ENCODE results near the gene ZNF350.
A peak's percentile ranks its signal among the peaks of the same experiment; 100 is the strongest.

Gene ZNF350

GRCh38 chr19:51938936-51939335 lies 47.7 kb downstream of the ZNF350 start:
- Histone ChIP-seq H3K4me3 (ENCODE audit: low read depth in 1 of 2, low read length in 2 of 2) (no peak overlapping the region), H3K27me3 (ENCODE audit: insufficient read depth, low read length, poor library complexity) (no peaks in the 10 kb centered on the region), H3K9ac (ENCODE audit: low read depth, low read length) (no peak overlapping the region), H4K20me1 (ENCODE audit: insufficient read depth, low read length) (no peaks in the 10 kb centered on the region), H3K9me3 (ENCODE audit: insufficient read depth, low read length, severe bottlenecking) (peaks cover 56% of the 10 kb centered on the region), H3K36me3 (ENCODE audit: insufficient read depth, low read length) (peaks cover 92% of the 10 kb centered on the region), H2AFZ (ENCODE audit: low read depth, low read length) (no peak overlapping the region), H3K4me1 (ENCODE audit: insufficient read depth, low read length) (no peaks in the 10 kb centered on the region), H3K79me2 (ENCODE audit: insufficient read depth, low read length) (no peaks in the 10 kb centered on the region), H3K27ac (ENCODE audit: low read length) (no peak overlapping the region), H3K4me2 (ENCODE audit: insufficient read depth, low read length) (no peak overlapping the region)
- no peak for TF ChIP-seq CTCF (IDR thresholded peaks at IDR 0.05; ENCODE audit: borderline replicate concordance, extremely low read depth, low read length, poor library complexity, severe bottlenecking)
- no peak for TF ChIP-seq EZH2 (IDR thresholded peaks at IDR 0.05; ENCODE audit: borderline replicate concordance, low read depth, low read length, severe bottlenecking)
- DNase-seq, result no peak
- no peak for ATAC-seq (ENCODE audit: insufficient read depth, low read depth)

GRCh38 chr19:51931921-51932320 lies 54.7 kb downstream of the ZNF350 start:
- Histone ChIP-seq H3K27ac (ENCODE audit: low read length) (no peak overlapping the region), H3K4me3 (ENCODE audit: low read depth in 1 of 2, low read length in 2 of 2) (no peak overlapping the region), H3K9ac (ENCODE audit: low read depth, low read length) (no peak overlapping the region), H3K27me3 (ENCODE audit: insufficient read depth, low read length, poor library complexity) (no peaks in the 10 kb centered on the region), H2AFZ (ENCODE audit: low read depth, low read length) (no peak overlapping the region), H3K9me3 (ENCODE audit: insufficient read depth, low read length, severe bottlenecking) (peaks cover 26% of the 10 kb centered on the region), H3K4me1 (ENCODE audit: insufficient read depth, low read length) (peaks cover 14% of the 10 kb centered on the region), H4K20me1 (ENCODE audit: insufficient read depth, low read length) (no peaks in the 10 kb centered on the region), H3K4me2 (ENCODE audit: insufficient read depth, low read length) (no peak overlapping the region), H3K36me3 (ENCODE audit: insufficient read depth, low read length) (peaks cover 77% of the 10 kb centered on the region), H3K79me2 (ENCODE audit: insufficient read depth, low read length) (peaks cover 26% of the 10 kb centered on the region)
- DNase-seq, result no peak
- ATAC-seq (ENCODE audit: insufficient read depth, low read depth), result no peak
- TF ChIP-seq EZH2 (IDR thresholded peaks at IDR 0.05; ENCODE audit: borderline replicate concordance, low read depth, low read length, severe bottlenecking), result no peak
- no peak for TF ChIP-seq CTCF (IDR thresholded peaks at IDR 0.05; ENCODE audit: borderline replicate concordance, extremely low read depth, low read length, poor library complexity, severe bottlenecking)

GRCh38 chr19:51927859-51928258 lies 58.8 kb downstream of the ZNF350 start:
- Histone ChIP-seq H3K9me3 (ENCODE audit: insufficient read depth, low read length, severe bottlenecking) (peaks cover 29% of the 10 kb centered on the region), H4K20me1 (ENCODE audit: insufficient read depth, low read length) (no peaks in the 10 kb centered on the region), H3K27me3 (ENCODE audit: insufficient read depth, low read length, poor library complexity) (no peaks in the 10 kb centered on the region), H3K9ac (ENCODE audit: low read depth, low read length) (peak overlapping the region; percentile 81), H3K27ac (ENCODE audit: low read length) (peak overlapping the region; percentile 96), H3K4me2 (ENCODE audit: insufficient read depth, low read length) (peak overlapping the region; percentile 82), H3K79me2 (ENCODE audit: insufficient read depth, low read length) (peaks cover 23% of the 10 kb centered on the region), H3K36me3 (ENCODE audit: insufficient read depth, low read length) (peaks cover 38% of the 10 kb centered on the region), H3K4me3 (ENCODE audit: low read depth in 1 of 2, low read length in 2 of 2) (peak overlapping the region; percentile 85 to 91), H2AFZ (ENCODE audit: low read depth, low read length) (peak overlapping the region; percentile 99), H3K4me1 (ENCODE audit: insufficient read depth, low read length) (peaks cover 21% of the 10 kb centered on the region)
- no peak for TF ChIP-seq CTCF (IDR thresholded peaks at IDR 0.05; ENCODE audit: borderline replicate concordance, extremely low read depth, low read length, poor library complexity, severe bottlenecking)
- TF ChIP-seq EZH2 (IDR thresholded peaks at IDR 0.05; ENCODE audit: borderline replicate concordance, low read depth, low read length, severe bottlenecking), result no peak
- ATAC-seq (ENCODE audit: insufficient read depth, low read depth) (no peak), DNase-seq (no peak)

Measured in DND-41 (cell line).